IMR-90 (cell line): ENCODE results near the gene DLG5. TPM values are rescaled to one million over a fixed set of nuclear protein-coding genes. Genes with fewer than 3 reads are reported as not detected.

Experiments
- ATAC-seq: fragments of 200-7000 bp; cut with Tn5 transposase; 2 replicates; pipeline ENCODE4 v1.9.1; 2020; ENCODE audit warnings: low read depth, mild to moderate bottlenecking, moderate library complexity
- BruUV-seq: library from RNA; stranded (reverse); fragments of 400-500 nt; replicated peaks from 2 replicates; lab custom pipeline; 2021; lab: Mats Ljungman, UMichigan
- CTCF ChIA-PET: fragments of 300-600 bp; formaldehyde crosslinking; extraction: SDS; loops from one replicate; lab custom pipeline; 2021; ENCODE audit warnings: antibody characterized with exemption; lab: Yijun Ruan, JAX
- POLR2A ChIA-PET: fragments of 300-600 bp; sonication (Branson Sonifier 250); formaldehyde crosslinking; loops from one replicate; lab custom pipeline; 2022; ENCODE audit warnings: antibody characterized with exemption; ENCODE audit not compliant: unreplicated experiment; lab: Charles Lee
- DNase-seq: peaks from one replicate; pipeline ENCODE4 v3.0.0; 2013
- H2AFZ ChIP-seq: replicated peaks from 2 replicates; pipeline ENCODE3; 2013; ENCODE audit warnings: low read length, mild to moderate bottlenecking; ENCODE audit not compliant: poor library complexity
- H2AK5ac ChIP-seq: 2 replicates; pipeline ENCODE4 v1.6.1; 2013; ENCODE audit warnings: low read depth, low read length, inconsistent platforms
- H2AK9ac ChIP-seq: replicated peaks from 2 replicates; pipeline ENCODE3; 2013; ENCODE audit warnings: mild to moderate bottlenecking, low read depth, low read length, moderate library complexity; ENCODE audit not compliant: poor library complexity
- H2BK120ac ChIP-seq: 2 replicates; pipeline ENCODE4 v1.6.1; 2013; ENCODE audit warnings: low read depth, low read length, inconsistent platforms
- H2BK15ac ChIP-seq: 3 replicates; pipeline ENCODE4 v1.6.1; 2013; ENCODE audit warnings: low read depth, low read length, inconsistent platforms
- H2BK20ac ChIP-seq: 2 replicates; pipeline ENCODE4 v1.6.1; 2013; ENCODE audit warnings: low read depth, mild to moderate bottlenecking, inconsistent platforms, low read length, moderate library complexity
- H2BK5ac ChIP-seq: 2 replicates; pipeline ENCODE4 v1.6.1; 2013; ENCODE audit warnings: mild to moderate bottlenecking, low read depth, low read length, inconsistent platforms; ENCODE audit not compliant: poor library complexity, severe bottlenecking
- H3K14ac ChIP-seq: replicated peaks from 2 replicates; pipeline ENCODE4 v1.6.1; 2013; ENCODE audit warnings: low read depth, low read length, inconsistent platforms
- H3K18ac ChIP-seq: 2 replicates; pipeline ENCODE4 v1.6.1; 2013; ENCODE audit warnings: low read depth, low read length, control low read depth
- H3K23ac ChIP-seq: 2 replicates; pipeline ENCODE4 v1.6.1; 2013; ENCODE audit warnings: low read depth, low read length, inconsistent platforms
- H3K27ac ChIP-seq: 2 replicates; pipeline ENCODE4 v1.5.1; 2013; ENCODE audit warnings: mild to moderate bottlenecking, control low read depth, low read length; ENCODE audit not compliant: insufficient read depth
- H3K27me3 ChIP-seq: 2 replicates; pipeline ENCODE4 v1.6.1; 2013; ENCODE audit warnings: low read length; ENCODE audit not compliant: control insufficient read depth, insufficient read depth
- H3K36me3 ChIP-seq: 2 replicates; pipeline ENCODE4 v1.6.1; 2013; ENCODE audit warnings: low read length, mixed read lengths; ENCODE audit not compliant: control insufficient read depth, insufficient read depth
- H3K4ac ChIP-seq: 2 replicates; pipeline ENCODE4 v1.6.1; 2013; ENCODE audit warnings: low read depth, low read length, inconsistent platforms
- H3K4me1 ChIP-seq: 2 replicates; pipeline ENCODE4 v1.6.1; 2013; ENCODE audit warnings: low read length, mixed read lengths; ENCODE audit not compliant: control insufficient read depth, insufficient read depth
- H3K4me2 ChIP-seq: 2 replicates; pipeline ENCODE4 v1.6.1; 2013; ENCODE audit warnings: low read depth, mild to moderate bottlenecking, control low read depth, low read length, moderate library complexity
- H3K4me3 ChIP-seq: 2 replicates; pipeline ENCODE4 v1.5.1; 2013; ENCODE audit warnings: low read depth, mild to moderate bottlenecking, control low read depth, low read length, moderate library complexity; ENCODE audit not compliant: insufficient read depth
- H3K56ac ChIP-seq: 2 replicates; pipeline ENCODE4 v1.6.1; 2013; ENCODE audit warnings: low read length, inconsistent platforms; ENCODE audit not compliant: insufficient read depth; ENCODE audit errors: extremely low read depth
- H3K79me1 ChIP-seq, 2 experiments: 2 replicates each; pipeline ENCODE4 v1.6.1; 2013; ENCODE audit warnings: low read length in 2 of 2, inconsistent platforms in 1 of 2, low read depth in 1 of 2
- H3K9ac ChIP-seq: 2 replicates; pipeline ENCODE4 v1.6.1; 2013; ENCODE audit warnings: low read depth, low read length, control low read depth
- H3K9me1 ChIP-seq: 2 replicates; pipeline ENCODE4 v1.6.1; 2013; ENCODE audit warnings: low read length, inconsistent platforms; ENCODE audit not compliant: insufficient read depth
- H3K9me3 ChIP-seq: 2 replicates; pipeline ENCODE4 v1.6.1; 2013; ENCODE audit warnings: low read length; ENCODE audit not compliant: control insufficient read depth, insufficient read depth
- H4K20me1 ChIP-seq: 2 replicates; pipeline ENCODE4 v1.6.1; 2013; ENCODE audit warnings: low read length, inconsistent platforms; ENCODE audit not compliant: insufficient read depth
- H4K5ac ChIP-seq: 2 replicates; pipeline ENCODE4 v1.6.1; 2013; ENCODE audit warnings: mild to moderate bottlenecking, low read depth, low read length, control low read depth
- H4K8ac ChIP-seq, 2 experiments: 2 replicates each; pipeline ENCODE4 v1.6.1; 2013; ENCODE audit warnings: low read depth in 2 of 2, low read length in 2 of 2, control low read depth in 1 of 2, inconsistent platforms in 1 of 2
- H4K91ac ChIP-seq: 2 replicates; pipeline ENCODE4 v1.6.1; 2013; ENCODE audit warnings: low read depth, low read length, inconsistent platforms; ENCODE audit not compliant: insufficient read depth
- BHLHE40 ChIP-seq: fragments of 150-350 bp; IDR thresholded peaks from 2 replicates; pipeline ENCODE4 v1.6.1; 2016; ENCODE audit warnings: mild to moderate bottlenecking, low read depth, low read length
- CEBPB ChIP-seq: IDR thresholded peaks from 2 replicates; pipeline ENCODE4 v1.6.1; 2012; ENCODE audit warnings: low read depth, low read length, improper control_type of control experiment
- CHD1 ChIP-seq: IDR thresholded peaks from 2 replicates; pipeline ENCODE4 v1.6.1; 2012; ENCODE audit warnings: low read depth, low read length, improper control_type of control experiment
- FOS ChIP-seq: fragments of 150-350 bp; IDR thresholded peaks from 2 replicates; pipeline ENCODE4 v1.6.1; 2016; ENCODE audit warnings: low read depth, low read length
- MAFK ChIP-seq: IDR thresholded peaks from 2 replicates; pipeline ENCODE4 v1.6.1; 2012; ENCODE audit warnings: low read depth, low read length, improper control_type of control experiment
- MAZ ChIP-seq: IDR thresholded peaks from 2 replicates; pipeline ENCODE4 v1.6.1; 2012; ENCODE audit warnings: low read depth, mild to moderate bottlenecking, low read length, improper control_type of control experiment, moderate library complexity, borderline replicate concordance
- MXI1 ChIP-seq: IDR thresholded peaks from 2 replicates; pipeline ENCODE4 v1.6.1; 2012; ENCODE audit warnings: low read depth, mild to moderate bottlenecking, low read length, moderate library complexity, borderline replicate concordance
- NFE2L2 ChIP-seq: fragments of 150-350 bp; IDR thresholded peaks from 2 replicates; pipeline ENCODE4 v1.6.1; 2016; ENCODE audit warnings: low read depth, mild to moderate bottlenecking, low read length
- POLR2A ChIP-seq: IDR thresholded peaks from 2 replicates; pipeline ENCODE4 v1.6.1; 2012; ENCODE audit warnings: mild to moderate bottlenecking, low read depth, low read length
- RAD21 ChIP-seq: IDR thresholded peaks from 2 replicates; pipeline ENCODE4 v1.6.1; 2012; ENCODE audit warnings: low read length, improper control_type of control experiment
- RCOR1 ChIP-seq: IDR thresholded peaks from 2 replicates; pipeline ENCODE4 v1.6.1; 2012; ENCODE audit warnings: mild to moderate bottlenecking, low read length, improper control_type of control experiment; ENCODE audit not compliant: insufficient replicate concordance
- RFX5 ChIP-seq: IDR thresholded peaks from 2 replicates; pipeline ENCODE4 v1.8.0; 2012; ENCODE audit warnings: low read depth, mild to moderate bottlenecking, low read length, moderate library complexity
- SMC3 ChIP-seq: fragments of 150-350 bp; IDR thresholded peaks from 2 replicates; pipeline ENCODE4 v1.6.1; 2016; ENCODE audit warnings: low read depth, mild to moderate bottlenecking, antibody characterized with exemption, low read length, moderate library complexity
- WGBS, 2 experiments: methylation state at CpG; one replicate each; pipeline versions ENCODE4 v1.1.5 to v1.1.7; 2013; ENCODE audit warnings: missing lambda C conversion rate in 2 of 2; ENCODE audit not compliant: insufficient read length in 1 of 2; ENCODE audit errors: extremely low coverage in 2 of 2; 5-methylcytosine and 5-hydroxymethylcytosine counted together
- dilution Hi-C: fragments of 300-500 bp; cut with HindIII; formaldehyde crosslinking; loops from one replicate; pipeline ENCODE4 v1.14.3; 2018; ENCODE audit warnings: low sequenced_read_pairs; ENCODE audit not compliant: unreplicated experiment
- in situ Hi-C: fragments of 300-500 bp; cut with MboI; formaldehyde crosslinking; loops from 3 replicates; pipeline ENCODE4 v1.14.3; 2019; ENCODE audit warnings: low sequenced_read_pairs, inconsistent platforms, mixed read lengths
- intact Hi-C: fragments of 100-400 bp; cut with micrococcal nuclease; formaldehyde crosslinking; loops from 2 replicates; pipeline ENCODE4 v1.10.0; 2022
- polyA plus RNA-seq, 3 experiments: library from polyadenylated mRNA; depleted of rRNA; stranded (reverse); fragments of >200 nt; gene quantifications; 2 replicates each; pipeline ENCODE4 v1.2.3, GENCODE V29; 2012; ENCODE audit warnings: low replicate concordance in 1 of 3
- total RNA-seq: library from RNA; depleted of rRNA; stranded (reverse); fragments of >200 nt; gene quantifications from 2 replicates; pipeline ENCODE4 v1.2.3, GENCODE V29; 2012
- TF ChIP-seq, protein P1 (sequence below): fragments of 150-350 bp; IDR thresholded peaks from 2 replicates; pipeline ENCODE4 v1.6.1; 2017; ENCODE audit warnings: mild to moderate bottlenecking, antibody characterized with exemption, low read length, low read depth
- TF ChIP-seq, protein P2 (sequence below): fragments of 150-350 bp; IDR thresholded peaks from 2 replicates; pipeline ENCODE4 v1.6.1; 2016; ENCODE audit warnings: low read depth, mild to moderate bottlenecking, low read length, moderate library complexity, borderline replicate concordance
- TF ChIP-seq, protein P3 (sequence below): conservative IDR thresholded peaks from 2 replicates; pipeline ENCODE4 v1.5.1; 2012; ENCODE audit warnings: mild to moderate bottlenecking, low read depth, low read length, improper control_type of control experiment

Gene DLG5
- total and polyA plus RNA-seq, 2 of the 4 experiments (the other 2 are of a cell fraction), result 12.7 to 28.7 TPM

DNA sequence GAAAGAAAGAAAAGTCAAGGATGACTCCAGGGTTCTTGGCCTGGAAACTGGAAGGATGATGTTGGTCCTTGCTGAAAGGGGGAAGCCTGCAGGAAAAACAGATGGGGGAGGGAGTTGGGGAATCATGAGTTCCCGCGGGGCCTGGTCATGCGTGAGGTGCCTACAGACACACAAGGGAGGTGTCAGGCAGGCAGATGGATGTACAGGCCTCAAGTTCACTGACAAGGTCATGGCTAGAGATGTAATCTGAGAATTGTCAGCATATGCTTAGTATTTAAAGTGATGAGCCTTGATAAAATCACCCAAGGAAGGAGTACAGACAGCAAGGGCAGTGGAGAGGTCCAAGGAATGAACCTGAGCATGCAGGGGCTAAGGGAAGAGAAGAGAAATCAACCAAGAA lies 46.8 kb downstream of the DLG5 start:
- dilution Hi-C loops, result no loop called here
- no peak overlapping the region for H2BK120ac ChIP-seq
- H4K20me1 ChIP-seq, result peaks cover 87% of the 10 kb centered on the region
- intact Hi-C loops, result no loop called here
- no peak overlapping the region for H4K5ac ChIP-seq
- no peaks in the 10 kb centered on the region for H3K9me3 ChIP-seq
- DNase-seq, result no peak
- H4K8ac ChIP-seq, result no peak overlapping the region
- H4K91ac ChIP-seq, result no peak overlapping the region
- H3K23ac ChIP-seq, result 0 out of 2 replicates have a peak overlapping the region, but pooled peaks have one; percentile 32
- no peak overlapping the region for H2BK20ac ChIP-seq
- ChIA-PET POLR2A (no interaction called here), CTCF (no interaction called here)
- no peak overlapping the region for H2AK5ac ChIP-seq
- no peak overlapping the region for H3K14ac ChIP-seq
- in situ Hi-C loops, result no loop called here
- H3K27ac ChIP-seq, result no peak overlapping the region
- BruUV-seq, result no TSS peak
- 0 out of 2 replicates have a peak overlapping the region, but pooled peaks have one; percentile 24 for H3K4ac ChIP-seq
- ATAC-seq, result no peak
- peaks cover 22% of the 10 kb centered on the region for H3K4me1 ChIP-seq
- no peak overlapping the region for H3K4me2 ChIP-seq
- no peaks in the 10 kb centered on the region for H3K27me3 ChIP-seq
- no peak overlapping the region for H2AK9ac ChIP-seq
- WGBS, 2 experiments, result 70% methylated on average over 3 of the region's 3 CpGs; no CpG with 5 or more reads in 1 of the 2 experiments
- no peak overlapping the region for H2BK5ac ChIP-seq
- H2BK15ac ChIP-seq, result no peak overlapping the region
- no peak overlapping the region for H3K9ac ChIP-seq
- no peak overlapping the region for H3K4me3 ChIP-seq
- peaks cover 42% of the 10 kb centered on the region for H3K9me1 ChIP-seq
- no peak overlapping the region for H2AFZ ChIP-seq
- H3K18ac ChIP-seq, result no peak overlapping the region
- TF ChIP-seq CHD1 (no peak), RCOR1 (no peak), NFE2L2 (no peak), RAD21 (no peak), MAFK (no peak), SMC3 (no peak), RFX5 (no peak), MAZ (no peak), MXI1 (no peak), BHLHE40 (no peak), POLR2A (no peak), CEBPB (no peak), FOS (no peak)
- TF ChIP-seq, protein P1, sequence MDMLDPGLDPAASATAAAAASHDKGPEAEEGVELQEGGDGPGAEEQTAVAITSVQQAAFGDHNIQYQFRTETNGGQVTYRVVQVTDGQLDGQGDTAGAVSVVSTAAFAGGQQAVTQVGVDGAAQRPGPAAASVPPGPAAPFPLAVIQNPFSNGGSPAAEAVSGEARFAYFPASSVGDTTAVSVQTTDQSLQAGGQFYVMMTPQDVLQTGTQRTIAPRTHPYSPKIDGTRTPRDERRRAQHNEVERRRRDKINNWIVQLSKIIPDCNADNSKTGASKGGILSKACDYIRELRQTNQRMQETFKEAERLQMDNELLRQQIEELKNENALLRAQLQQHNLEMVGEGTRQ, result no peak
- TF ChIP-seq, protein P2, sequence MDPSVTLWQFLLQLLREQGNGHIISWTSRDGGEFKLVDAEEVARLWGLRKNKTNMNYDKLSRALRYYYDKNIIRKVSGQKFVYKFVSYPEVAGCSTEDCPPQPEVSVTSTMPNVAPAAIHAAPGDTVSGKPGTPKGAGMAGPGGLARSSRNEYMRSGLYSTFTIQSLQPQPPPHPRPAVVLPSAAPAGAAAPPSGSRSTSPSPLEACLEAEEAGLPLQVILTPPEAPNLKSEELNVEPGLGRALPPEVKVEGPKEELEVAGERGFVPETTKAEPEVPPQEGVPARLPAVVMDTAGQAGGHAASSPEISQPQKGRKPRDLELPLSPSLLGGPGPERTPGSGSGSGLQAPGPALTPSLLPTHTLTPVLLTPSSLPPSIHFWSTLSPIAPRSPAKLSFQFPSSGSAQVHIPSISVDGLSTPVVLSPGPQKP, result no peak
- TF ChIP-seq, protein P3, sequence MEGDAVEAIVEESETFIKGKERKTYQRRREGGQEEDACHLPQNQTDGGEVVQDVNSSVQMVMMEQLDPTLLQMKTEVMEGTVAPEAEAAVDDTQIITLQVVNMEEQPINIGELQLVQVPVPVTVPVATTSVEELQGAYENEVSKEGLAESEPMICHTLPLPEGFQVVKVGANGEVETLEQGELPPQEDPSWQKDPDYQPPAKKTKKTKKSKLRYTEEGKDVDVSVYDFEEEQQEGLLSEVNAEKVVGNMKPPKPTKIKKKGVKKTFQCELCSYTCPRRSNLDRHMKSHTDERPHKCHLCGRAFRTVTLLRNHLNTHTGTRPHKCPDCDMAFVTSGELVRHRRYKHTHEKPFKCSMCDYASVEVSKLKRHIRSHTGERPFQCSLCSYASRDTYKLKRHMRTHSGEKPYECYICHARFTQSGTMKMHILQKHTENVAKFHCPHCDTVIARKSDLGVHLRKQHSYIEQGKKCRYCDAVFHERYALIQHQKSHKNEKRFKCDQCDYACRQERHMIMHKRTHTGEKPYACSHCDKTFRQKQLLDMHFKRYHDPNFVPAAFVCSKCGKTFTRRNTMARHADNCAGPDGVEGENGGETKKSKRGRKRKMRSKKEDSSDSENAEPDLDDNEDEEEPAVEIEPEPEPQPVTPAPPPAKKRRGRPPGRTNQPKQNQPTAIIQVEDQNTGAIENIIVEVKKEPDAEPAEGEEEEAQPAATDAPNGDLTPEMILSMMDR, result no peak
- peaks cover 59 to 97% of the 10 kb centered on the region in 2 experiments for H3K79me1 ChIP-seq
- H3K56ac ChIP-seq, result no peak overlapping the region
- no peaks in the 10 kb centered on the region for H3K36me3 ChIP-seq
